Measurements from ENCODE around the gene SCNN1B. TPM values are rescaled to one million over a fixed set of nuclear protein-coding genes. Genes with fewer than 3 reads are reported as not detected.

SCNN1B gene
- polyA plus RNA-seq, 6 donors from 2014 or later: not detected

GRCh38 chr16:23333831-23334456, 31.8 kb downstream of the SCNN1B start:
- Mint-ChIP-seq H3K4me1 (peaks cover 6 to 13% (median 13%) of the 10 kb centered on the region in 3 donors), H3K27me3 (peaks cover 0 to 11% (median 3%) of the 10 kb centered on the region in 3 donors), H3K4me3 (no peak overlapping the region)

GRCh38 chr16:23334457-23334853, 32.4 kb downstream of the SCNN1B start:
- H3K4me1 Mint-ChIP-seq: peaks cover 6 to 13% (median 13%) of the 10 kb centered on the region in 3 donors
- no peak overlapping the region for H3K27ac Mint-ChIP-seq
- ATAC-seq (ENCODE audit: low read depth in 2 of 2) (peak in 1 of 2 donors; percentile 35), DNase-seq (no peak)
- H3K36me3 Mint-ChIP-seq: no peaks in the 10 kb centered on the region
- H3K9me3 Mint-ChIP-seq: peaks cover 0 to 7% (median 0%) of the 10 kb centered on the region in 7 donors
- H3K4me3 Mint-ChIP-seq: no peak overlapping the region
- peaks cover 0 to 11% (median 3%) of the 10 kb centered on the region in 3 donors for H3K27me3 Mint-ChIP-seq

More at GRCh38 chr16:23333831-23334456, 31.8 kb downstream of the SCNN1B start:
- no peak for ATAC-seq (ENCODE audit: low read depth in 2 of 2)
- H3K27ac Mint-ChIP-seq: no peak overlapping the region
- H3K36me3 Mint-ChIP-seq: no peaks in the 10 kb centered on the region
- DNase-seq: no peak
- H3K9me3 Mint-ChIP-seq: peaks cover 0 to 7% (median 0%) of the 10 kb centered on the region in 7 donors

- peaks cover 6 to 13% (median 13%) of the 10 kb centered on the region in 3 donors for H3K4me1 Mint-ChIP-seq
Observed at GRCh38 chr16:23334950-23335349, 32.8 kb downstream of the SCNN1B start.

DNA sequence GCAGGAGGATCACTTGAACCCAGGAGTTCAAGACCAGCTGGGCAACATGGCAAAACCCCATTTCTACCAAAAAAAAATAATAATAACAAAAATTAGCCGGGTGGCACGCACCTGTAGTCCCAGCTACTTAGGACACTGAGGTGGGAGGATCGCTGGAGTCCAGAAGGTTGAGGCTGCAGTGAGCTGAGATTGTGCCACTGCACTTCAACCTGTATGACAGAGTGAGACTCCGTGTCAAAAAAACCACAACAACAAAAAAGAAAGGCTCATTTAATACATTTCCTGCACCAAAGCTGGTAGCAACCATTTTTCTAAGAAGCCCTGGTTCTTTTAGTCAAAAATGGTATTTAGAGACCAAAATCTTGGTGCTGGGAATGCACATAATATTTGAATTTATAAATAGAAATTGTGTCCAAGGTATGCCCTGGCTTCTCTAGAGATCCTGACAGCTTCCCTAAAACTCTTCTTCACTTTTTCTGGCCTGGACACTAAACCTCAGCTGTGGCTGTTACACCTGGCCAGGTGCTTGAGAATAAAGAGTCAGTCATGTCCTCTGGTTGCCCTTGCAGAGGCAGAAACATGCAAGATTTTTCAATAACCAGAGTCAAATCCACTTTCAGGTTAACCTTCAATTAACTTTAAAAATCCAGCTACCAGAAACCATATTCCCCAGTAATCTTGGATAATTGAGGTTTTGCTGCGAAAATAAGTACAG, 35.9 kb downstream of the SCNN1B start:
- Mint-ChIP-seq H3K27ac (no peak overlapping the region), H3K4me3 (no peak overlapping the region), H3K4me1 (peaks cover 6 to 13% (median 13%) of the 10 kb centered on the region in 3 donors), H3K27me3 (peaks cover 9 to 11% (median 9%) of the 10 kb centered on the region in 3 donors), H3K36me3 (no peaks in the 10 kb centered on the region), H3K9me3 (peaks cover 0 to 7% (median 0%) of the 10 kb centered on the region in 7 donors)
- ATAC-seq (ENCODE audit: low read depth in 2 of 2) (no peak), DNase-seq (no peak)

More at GRCh38 chr16:23334950-23335349, 32.8 kb downstream of the SCNN1B start:
- no peaks in the 10 kb centered on the region for H3K36me3 Mint-ChIP-seq
- ATAC-seq (ENCODE audit: low read depth in 2 of 2) (no peak), DNase-seq (no peak)
- no peak overlapping the region for H3K27ac Mint-ChIP-seq
- no peak overlapping the region for H3K4me3 Mint-ChIP-seq
- peaks cover 0 to 11% (median 6%) of the 10 kb centered on the region in 3 donors for H3K27me3 Mint-ChIP-seq
- H3K9me3 Mint-ChIP-seq: peaks cover 0 to 7% (median 0%) of the 10 kb centered on the region in 7 donors

GRCh38 chr16:23339787-23340186, 37.7 kb downstream of the SCNN1B start:
- ATAC-seq (ENCODE audit: low read depth in 2 of 2) (no peak), DNase-seq (no peak)
- Mint-ChIP-seq H3K27ac (no peak overlapping the region), H3K4me3 (no peak overlapping the region), H3K4me1 (peaks cover 0 to 8% (median 7%) of the 10 kb centered on the region in 3 donors), H3K27me3 (peaks cover 9 to 13% (median 11%) of the 10 kb centered on the region in 3 donors), H3K9me3 (peaks cover 0 to 7% (median 0%) of the 10 kb centered on the region in 7 donors), H3K36me3 (no peaks in the 10 kb centered on the region)

- Mint-ChIP-seq H3K27ac (no peak overlapping the region), H3K4me1 (no peaks in the 10 kb centered on the region), H3K9me3 (peaks cover 0 to 7% (median 0%) of the 10 kb centered on the region in 7 donors), H3K36me3 (no peaks in the 10 kb centered on the region), H3K27me3 (peaks cover 9 to 11% (median 10%) of the 10 kb centered on the region in 3 donors), H3K4me3 (no peak overlapping the region)
- no peak for DNase-seq
- ATAC-seq (ENCODE audit: low read depth in 2 of 2): no peak
Observed at GRCh38 chr16:23342083-23342640, 40.1 kb downstream of the SCNN1B start.

- no peak for DNase-seq
- H3K9me3 Mint-ChIP-seq: no peaks in the 10 kb centered on the region
- H3K36me3 Mint-ChIP-seq: no peaks in the 10 kb centered on the region
- peaks cover 20% of the 10 kb centered on the region in 3 donors for H3K27me3 Mint-ChIP-seq
- ATAC-seq (ENCODE audit: low read depth in 2 of 2): no peak
- peaks cover 0 to 3% (median 0%) of the 10 kb centered on the region in 3 donors for H3K4me1 Mint-ChIP-seq
- H3K27ac Mint-ChIP-seq: peak overlapping the region in 1 of 6 donors; percentile 34
- no peak overlapping the region for H3K4me3 Mint-ChIP-seq
Observed at GRCh38 chr16:23343643-23344612, 41.8 kb downstream of the SCNN1B start.

- H3K36me3 Mint-ChIP-seq: no peaks in the 10 kb centered on the region
- no peak overlapping the region for H3K27ac Mint-ChIP-seq
- H3K27me3 Mint-ChIP-seq: peaks cover 16 to 26% (median 25%) of the 10 kb centered on the region in 3 donors
- peaks cover 0 to 3% (median 0%) of the 10 kb centered on the region in 3 donors for H3K4me1 Mint-ChIP-seq
- no peak overlapping the region for H3K4me3 Mint-ChIP-seq
- no peak for DNase-seq
- no peak for ATAC-seq (ENCODE audit: low read depth in 2 of 2)
- H3K9me3 Mint-ChIP-seq: no peaks in the 10 kb centered on the region
Observed at GRCh38 chr16:23345237-23345636, 43.1 kb downstream of the SCNN1B start.

- ATAC-seq (ENCODE audit: low read depth in 2 of 2) (no peak), DNase-seq (no peak)
- Mint-ChIP-seq H3K4me1 (peaks cover 0 to 3% (median 0%) of the 10 kb centered on the region in 3 donors), H3K36me3 (peaks cover 0 to 9% of the 10 kb centered on the region in 2 donors), H3K9me3 (peaks cover 0 to 14% (median 6%) of the 10 kb centered on the region in 7 donors), H3K4me3 (no peak overlapping the region), H3K27ac (no peak overlapping the region), H3K27me3 (peaks cover 13 to 45% (median 18%) of the 10 kb centered on the region in 3 donors)
Observed at GRCh38 chr16:23348579-23349469, 46.7 kb downstream of the SCNN1B start.

GRCh38 chr16:23351360-23351759, 49.3 kb downstream of the SCNN1B start:
- Mint-ChIP-seq H3K4me3 (no peak overlapping the region), H3K9me3 (peaks cover 0 to 17% (median 9%) of the 10 kb centered on the region in 7 donors), H3K27ac (no peak overlapping the region), H3K36me3 (peaks cover 0 to 9% of the 10 kb centered on the region in 2 donors), H3K4me1 (peaks cover 0 to 3% (median 0%) of the 10 kb centered on the region in 3 donors), H3K27me3 (peaks cover 12 to 48% (median 33%) of the 10 kb centered on the region in 3 donors)
- ATAC-seq (ENCODE audit: low read depth in 2 of 2) (no peak), DNase-seq (no peak)

GRCh38 chr16:23353440-23353839, 51.3 kb downstream of the SCNN1B start:
- Mint-ChIP-seq H3K9me3 (peaks cover 0 to 17% (median 9%) of the 10 kb centered on the region in 7 donors), H3K27ac (no peak overlapping the region), H3K27me3 (peaks cover 5 to 43% (median 26%) of the 10 kb centered on the region in 3 donors), H3K36me3 (peaks cover 0 to 9% of the 10 kb centered on the region in 2 donors), H3K4me1 (no peaks in the 10 kb centered on the region), H3K4me3 (peak overlapping the region in 1 of 8 donors; percentile 64)
- DNase-seq (no peak), ATAC-seq (ENCODE audit: low read depth in 2 of 2) (no peak)

DNA sequence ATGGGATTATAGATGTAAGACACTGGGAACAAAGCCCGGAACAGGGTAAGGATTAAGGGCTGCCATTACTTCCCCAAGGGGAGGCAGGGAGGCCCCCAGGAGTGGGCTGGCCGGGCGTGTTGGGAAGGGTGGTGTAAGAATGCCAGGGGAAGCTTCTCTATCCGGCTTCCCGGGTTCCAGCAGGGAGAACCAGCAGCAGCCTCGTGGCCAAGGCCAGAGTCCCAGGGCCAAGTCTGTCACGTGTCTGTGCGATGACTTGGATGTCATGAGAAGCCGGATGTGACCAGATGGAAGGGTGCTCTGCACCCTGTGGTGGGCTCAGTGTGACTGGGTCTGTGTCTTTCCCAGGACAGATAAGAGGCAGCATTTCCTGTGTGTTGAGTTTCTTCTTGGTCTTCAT, 52.1 kb downstream of the SCNN1B start:
- Mint-ChIP-seq H3K36me3 (peaks cover 0 to 9% of the 10 kb centered on the region in 2 donors), H3K4me1 (no peaks in the 10 kb centered on the region), H3K4me3 (no peak overlapping the region), H3K27me3 (peaks cover 0 to 37% (median 21%) of the 10 kb centered on the region in 3 donors), H3K9me3 (peaks cover 0 to 17% (median 9%) of the 10 kb centered on the region in 7 donors), H3K27ac (no peak overlapping the region)
- DNase-seq (no peak), ATAC-seq (ENCODE audit: low read depth in 2 of 2) (no peak)
